CD4-positive, alpha-beta T cell treated with Interleukin-17A for 1 hour (primary cell): ENCODE data around the gene ARHGAP18.
A peak's percentile ranks its signal among the peaks of the same experiment; 100 is the strongest.

Source experiments
- DNase-seq: peaks from one replicate; pipeline ENCODE4 v3.0.0-alpha.2; 2020

The ARHGAP18 gene

GRCh38 chr6:129717277-129717676, 7.3 kb upstream of the ARHGAP18 start:
- DNase-seq = no peak

GRCh38 chr6:129713806-129714333, 3.9 kb upstream of the ARHGAP18 start:
- DNase-seq = no peak

- DNase-seq = no peak
Measured at GRCh38 chr6:129711271-129711631, 1.3 kb upstream of the ARHGAP18 start.

GRCh38 chr6:129710450-129711270, 683 bp upstream of the ARHGAP18 start:
- no peak for DNase-seq

GRCh38 chr6:129709196-129709768, 695 bp downstream of the ARHGAP18 start:
- DNase-seq = no peak

GRCh38 chr6:129708496-129709195, 1.3 kb downstream of the ARHGAP18 start:
- DNase-seq = no peak

- DNase-seq = no peak
Measured at GRCh38 chr6:129707882-129708495, 2.0 kb downstream of the ARHGAP18 start.

GRCh38 chr6:129707028-129707427, 2.9 kb downstream of the ARHGAP18 start:
- no peak for DNase-seq

GRCh38 chr6:129705212-129705611, 4.8 kb downstream of the ARHGAP18 start:
- DNase-seq = no peak

GRCh38 chr6:129704708-129705107, 5.3 kb downstream of the ARHGAP18 start:
- DNase-seq = no peak

GRCh38 chr6:129701721-129702455, 8.1 kb downstream of the ARHGAP18 start:
- no peak for DNase-seq

- DNase-seq = no peak
Measured at GRCh38 chr6:129700666-129701065, 9.3 kb downstream of the ARHGAP18 start.

- no peak for DNase-seq
Measured at GRCh38 chr6:129699659-129700058, 10.3 kb downstream of the ARHGAP18 start.

GRCh38 chr6:129698430-129698829, 11.5 kb downstream of the ARHGAP18 start:
- no peak for DNase-seq

GRCh38 chr6:129697788-129698187, 12.2 kb downstream of the ARHGAP18 start:
- no peak for DNase-seq

- no peak for DNase-seq
Measured at GRCh38 chr6:129696843-129697242, 13.1 kb downstream of the ARHGAP18 start.

- DNase-seq = no peak
Measured at GRCh38 chr6:129696028-129696418, 14.0 kb downstream of the ARHGAP18 start.

- DNase-seq = peak; percentile 13
Measured at GRCh38 chr6:129695373-129696027, 14.5 kb downstream of the ARHGAP18 start.

- no peak for DNase-seq
Measured at GRCh38 chr6:129694036-129694435, 15.9 kb downstream of the ARHGAP18 start.

- no peak for DNase-seq
Measured at GRCh38 chr6:129692467-129692866, 17.5 kb downstream of the ARHGAP18 start.

- no peak for DNase-seq
Measured at GRCh38 chr6:129691709-129692108, 18.3 kb downstream of the ARHGAP18 start.

GRCh38 chr6:129691043-129691640, 18.8 kb downstream of the ARHGAP18 start:
- DNase-seq = no peak
